GM10266 (cell line): ENCODE results near the gene CADM4.
"Not testable (repeated sequence)": the region's sequence is repeated elsewhere in the genome, so short reads cannot be mapped to it uniquely, and the experiment has no call there.

Experiments used
- DNase-seq: peaks from one replicate; pipeline ENCODE4 v3.0.0; 2012; ENCODE audit errors: extremely low spot score
- TF ChIP-seq, protein P1 (sequence below): IDR thresholded peaks from 2 replicates; pipeline ENCODE4 v1.5.1; 2012; ENCODE audit warnings: mild to moderate bottlenecking, low read depth; ENCODE audit not compliant: control insufficient read depth, insufficient read depth; ENCODE audit errors: missing control alignments

CADM4 gene

DNA sequence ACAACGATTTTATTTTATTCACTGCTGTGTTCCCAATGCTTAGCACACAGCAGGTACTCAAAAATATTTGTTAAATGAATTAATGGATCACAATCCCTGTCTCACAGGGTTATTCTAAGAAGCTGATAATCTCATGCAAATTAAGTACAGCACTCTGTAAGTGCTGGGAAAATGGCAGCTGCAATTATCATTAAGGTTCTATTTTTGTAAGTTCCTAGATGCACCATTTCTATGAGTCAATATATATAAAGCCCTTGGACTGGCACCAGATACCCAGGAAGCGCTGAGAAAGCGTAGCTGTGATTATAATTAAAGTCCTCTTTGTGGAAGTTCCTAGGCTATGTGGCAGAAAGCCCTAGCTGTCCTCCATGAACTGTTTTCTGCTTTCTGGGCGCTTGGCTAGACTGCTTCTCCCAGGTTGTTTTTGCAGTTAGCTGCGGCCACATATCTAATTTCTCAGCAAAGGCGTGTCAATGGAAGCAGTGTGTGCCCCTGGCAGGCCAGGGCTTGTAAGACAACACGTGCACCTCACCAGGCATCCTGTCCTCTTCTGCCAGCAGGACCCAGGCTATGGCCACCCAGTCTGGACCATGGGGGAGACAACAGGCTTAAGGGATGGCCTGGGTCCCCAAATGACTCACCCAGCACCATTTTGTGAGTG lies 33.0 kb downstream of the CADM4 start:
- no peak for DNase-seq
- TF ChIP-seq, protein P1, sequence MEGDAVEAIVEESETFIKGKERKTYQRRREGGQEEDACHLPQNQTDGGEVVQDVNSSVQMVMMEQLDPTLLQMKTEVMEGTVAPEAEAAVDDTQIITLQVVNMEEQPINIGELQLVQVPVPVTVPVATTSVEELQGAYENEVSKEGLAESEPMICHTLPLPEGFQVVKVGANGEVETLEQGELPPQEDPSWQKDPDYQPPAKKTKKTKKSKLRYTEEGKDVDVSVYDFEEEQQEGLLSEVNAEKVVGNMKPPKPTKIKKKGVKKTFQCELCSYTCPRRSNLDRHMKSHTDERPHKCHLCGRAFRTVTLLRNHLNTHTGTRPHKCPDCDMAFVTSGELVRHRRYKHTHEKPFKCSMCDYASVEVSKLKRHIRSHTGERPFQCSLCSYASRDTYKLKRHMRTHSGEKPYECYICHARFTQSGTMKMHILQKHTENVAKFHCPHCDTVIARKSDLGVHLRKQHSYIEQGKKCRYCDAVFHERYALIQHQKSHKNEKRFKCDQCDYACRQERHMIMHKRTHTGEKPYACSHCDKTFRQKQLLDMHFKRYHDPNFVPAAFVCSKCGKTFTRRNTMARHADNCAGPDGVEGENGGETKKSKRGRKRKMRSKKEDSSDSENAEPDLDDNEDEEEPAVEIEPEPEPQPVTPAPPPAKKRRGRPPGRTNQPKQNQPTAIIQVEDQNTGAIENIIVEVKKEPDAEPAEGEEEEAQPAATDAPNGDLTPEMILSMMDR = no peak

DNA sequence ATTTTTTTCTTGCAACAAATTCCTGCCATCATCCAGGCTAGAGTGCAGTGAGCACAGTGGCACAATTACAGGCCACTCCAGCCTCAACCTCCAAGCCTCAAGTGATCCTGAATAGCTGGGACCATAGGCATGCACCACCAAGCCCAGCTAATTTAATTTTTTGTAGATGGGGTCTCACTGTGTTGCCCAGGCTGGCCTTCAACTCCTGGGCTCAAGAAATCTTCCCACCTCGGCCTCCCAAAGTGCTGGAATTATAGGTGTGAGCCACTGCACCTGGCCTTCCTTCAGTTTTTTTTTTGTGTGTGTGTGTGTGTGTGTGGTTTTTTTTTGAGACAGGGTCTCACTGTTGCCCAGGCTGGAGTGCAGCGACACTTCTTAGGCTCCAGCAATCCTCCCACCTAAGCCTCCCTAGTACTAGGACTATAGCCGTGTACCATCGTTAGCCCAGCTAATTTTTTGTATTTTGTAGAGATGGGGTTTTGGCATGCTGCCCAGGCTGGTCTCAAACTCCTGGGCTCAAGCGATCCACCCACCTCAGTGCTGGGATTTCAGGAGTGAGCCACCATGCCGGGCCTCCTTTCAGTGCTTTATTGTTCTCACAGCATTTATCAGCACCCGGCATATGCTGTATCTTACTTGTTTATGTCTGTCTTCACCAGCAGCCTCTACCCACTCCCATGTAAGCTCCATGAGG lies 33.6 kb downstream of the CADM4 start:
- TF ChIP-seq, protein P1 = no peak
- no peak for DNase-seq

DNA sequence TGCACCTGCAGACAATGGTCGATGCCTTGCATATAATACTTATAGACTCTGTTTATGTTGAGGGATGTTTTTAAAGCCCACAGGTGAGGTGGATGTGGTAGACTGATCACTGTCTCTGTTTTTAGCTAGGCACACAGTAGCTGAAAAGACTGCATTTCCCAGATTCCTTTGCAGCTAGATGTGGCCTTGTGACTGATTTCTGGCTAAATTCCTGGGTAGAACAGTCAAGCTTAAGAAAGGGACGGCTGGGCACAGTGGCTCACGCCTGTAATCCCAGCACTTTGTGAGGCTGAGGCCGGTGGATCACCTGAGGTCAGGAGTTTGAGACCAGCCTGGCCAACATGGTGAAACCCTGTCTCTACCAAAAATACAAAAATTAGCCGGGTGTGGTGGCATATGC lies 39.3 kb downstream of the CADM4 start:
- DNase-seq = not testable (repeated sequence)

DNA sequence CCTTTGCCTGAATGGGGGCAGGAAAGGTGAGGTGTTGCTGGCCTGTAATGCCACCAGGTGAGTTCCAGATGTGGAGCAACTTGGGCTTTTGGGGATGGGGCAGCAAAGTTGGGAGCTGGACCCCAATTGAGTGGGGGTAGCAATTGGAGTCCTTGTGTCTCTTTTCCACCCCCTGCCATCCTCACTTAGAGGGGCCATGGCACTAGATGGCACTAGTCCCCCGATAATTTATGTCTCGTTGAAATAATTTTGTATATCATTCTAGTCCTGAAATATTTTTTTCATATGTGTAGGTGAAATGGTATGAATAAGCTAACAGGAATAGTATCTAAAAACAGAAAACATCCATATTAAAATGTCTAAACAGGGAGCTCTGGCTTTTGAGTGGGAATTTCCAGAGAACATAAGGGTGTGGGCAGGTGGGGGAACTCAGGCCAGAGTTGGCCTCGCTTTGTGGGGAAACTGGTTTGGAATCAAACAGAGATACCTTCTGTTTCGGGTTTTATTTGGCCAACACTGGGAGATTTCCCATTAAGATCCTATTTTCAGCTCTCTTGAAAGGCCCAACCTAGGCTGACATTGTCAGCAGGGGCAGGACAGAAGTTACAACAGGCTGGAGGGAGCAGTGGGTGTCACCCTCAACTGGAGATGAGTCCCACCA lies 39.9 kb downstream of the CADM4 start:
- TF ChIP-seq, protein P1 = no peak

DNA sequence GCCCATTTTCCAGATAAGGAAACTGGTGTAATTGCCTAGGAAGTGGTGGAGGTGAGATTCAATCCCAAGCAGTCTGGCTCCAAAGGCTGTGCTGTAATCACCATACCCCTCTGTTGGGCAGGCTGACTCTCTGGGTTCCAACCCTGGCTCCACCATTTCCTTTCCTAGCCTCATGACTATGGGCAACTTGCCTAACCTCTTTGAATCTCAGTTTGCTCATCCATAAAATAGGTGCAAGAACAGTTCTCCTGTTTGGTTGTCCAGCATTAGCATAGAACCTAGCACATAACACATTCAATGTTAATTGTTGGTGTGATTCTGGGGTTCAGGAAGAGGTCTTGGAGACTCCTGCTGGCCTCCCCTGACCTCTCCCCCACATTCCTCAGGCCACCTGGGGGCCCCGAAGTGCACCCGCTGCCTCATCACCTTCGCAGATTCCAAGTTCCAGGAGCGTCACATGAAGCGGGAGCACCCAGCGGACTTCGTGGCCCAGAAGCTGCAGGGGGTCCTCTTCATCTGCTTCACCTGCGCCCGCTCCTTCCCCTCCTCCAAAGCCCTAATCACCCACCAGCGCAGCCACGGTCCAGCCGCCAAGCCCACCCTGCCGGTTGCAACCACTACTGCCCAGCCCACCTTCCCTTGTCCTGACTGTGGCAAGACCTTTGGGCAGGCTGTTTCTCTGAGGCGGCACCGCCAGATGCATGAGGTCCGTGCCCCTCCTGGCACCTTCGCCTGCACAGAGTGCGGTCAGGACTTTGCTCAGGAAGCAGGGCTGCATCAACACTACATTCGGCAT lies 41.0 kb downstream of the CADM4 start:
- DNase-seq = no peak
- TF ChIP-seq, protein P1 = no peak

More for the DNA sequence above, 39.9 kb downstream of the CADM4 start:
- no peak for DNase-seq

DNA sequence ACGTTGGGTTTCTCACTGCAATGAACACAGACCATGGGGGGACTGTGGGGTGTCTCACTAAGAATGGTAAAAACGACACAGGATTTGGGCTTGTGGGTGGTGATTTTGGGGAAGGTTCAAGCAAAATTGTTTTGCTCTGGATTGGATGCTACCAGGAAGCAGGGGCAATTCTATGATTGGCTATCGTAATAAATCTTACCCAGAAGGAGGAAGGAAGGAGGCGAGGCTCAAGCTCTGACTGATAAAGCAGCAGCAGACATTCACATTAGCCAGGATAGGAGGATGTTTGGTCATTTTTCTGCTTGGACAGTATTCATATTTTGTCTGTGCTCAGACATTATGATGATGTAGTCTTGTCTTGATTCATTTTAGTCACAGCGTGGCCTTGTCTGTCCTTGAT lies 41.8 kb downstream of the CADM4 start:
- no peak for DNase-seq
- TF ChIP-seq, protein P1 = no peak

DNA sequence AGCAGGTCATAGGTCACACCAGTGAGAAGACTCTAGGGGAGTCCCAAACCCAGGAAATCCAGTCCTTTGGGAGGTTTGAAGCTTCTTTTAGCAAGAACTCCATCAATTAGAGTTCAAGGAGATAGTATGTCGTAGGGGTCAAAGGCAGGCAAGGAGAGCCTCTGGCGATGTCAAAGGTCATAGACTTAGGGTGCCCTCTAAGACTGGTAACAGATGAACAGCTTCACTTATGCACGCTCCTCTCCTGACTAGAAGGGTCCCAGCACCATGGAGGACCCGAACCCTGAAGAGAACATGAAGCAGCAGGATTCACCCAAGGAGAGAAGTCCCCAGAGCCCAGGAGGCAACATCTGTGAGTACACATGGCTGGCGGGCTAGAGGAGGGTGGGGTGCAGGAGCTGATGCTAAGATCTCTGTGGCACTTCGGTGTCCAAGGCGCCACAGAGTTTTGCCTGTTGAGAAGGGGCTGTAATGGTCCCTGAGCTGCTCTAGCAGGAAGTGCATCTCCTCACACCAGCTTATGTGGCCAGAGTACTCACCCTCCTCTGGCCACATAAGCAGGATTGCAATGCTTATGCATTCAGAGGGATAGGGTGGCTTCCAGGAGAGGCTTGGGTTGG lies 42.7 kb downstream of the CADM4 start:
- DNase-seq = no peak
- TF ChIP-seq, protein P1 = no peak
